WTC11 (cell line): ENCODE results near the gene SMYD3. TPM values are rescaled to one million over a fixed set of nuclear protein-coding genes. Genes with fewer than 3 reads are reported as not detected.

Source experiments
- ATAC-seq: fragments of 200-7000 bp; cut with Tn5 transposase; 2 replicates; pipeline ENCODE4 v1.10.0; 2021; ENCODE audit warnings: mild to moderate bottlenecking, moderate library complexity
- CTCF ChIA-PET: fragments of 300-600 bp; sonication (Branson Sonifier 250); formaldehyde crosslinking; loops from one replicate; lab custom pipeline; 2021; ENCODE audit warnings: antibody characterized with exemption; lab: Charles Lee
- POLR2A ChIA-PET: fragments of 350-600 bp; sonication (Branson Sonifier 250); formaldehyde crosslinking; loops from one replicate; lab custom pipeline; 2021; ENCODE audit warnings: antibody characterized with exemption; lab: Charles Lee
- DNase-seq: peaks from one replicate; pipeline ENCODE4 v3.0.0; 2021; ENCODE audit warnings: low spot score
- H3K27ac Mint-ChIP-seq: 2 replicates; pipeline ENCODE4 v1.8.0; 2021; ENCODE audit warnings: mixed read lengths
- H3K27me3 Mint-ChIP-seq: 2 replicates; pipeline ENCODE4 v1.8.0; 2021; ENCODE audit warnings: low read depth, mild to moderate bottlenecking, moderate library complexity, mixed read lengths
- H3K36me3 Mint-ChIP-seq: 2 replicates; pipeline ENCODE4 v1.8.0; 2021; ENCODE audit warnings: mixed read lengths
- H3K4me1 Mint-ChIP-seq: 2 replicates; pipeline ENCODE4 v1.8.0; 2022; ENCODE audit warnings: mixed read lengths
- H3K4me3 Mint-ChIP-seq: 2 replicates; pipeline ENCODE4 v1.8.0; 2021; ENCODE audit warnings: mild to moderate bottlenecking, moderate library complexity, mixed read lengths
- H3K9me3 Mint-ChIP-seq: 2 replicates; pipeline ENCODE4 v1.8.0; 2021; ENCODE audit warnings: mixed read lengths
- CBFB ChIP-seq: sonication (generic); formaldehyde crosslinking; IDR thresholded peaks from 2 replicates; pipeline ENCODE4 v1.8.1; 2022; ENCODE audit warnings: mild to moderate bottlenecking, low read depth, missing genetic modification reagents
- ELF4 ChIP-seq: sonication (generic); formaldehyde crosslinking; IDR thresholded peaks from 2 replicates; pipeline ENCODE4 v1.8.1; 2022; ENCODE audit warnings: low read depth, mild to moderate bottlenecking, moderate library complexity, missing genetic modification reagents
- NFYB ChIP-seq: sonication (generic); formaldehyde crosslinking; conservative IDR thresholded peaks from 2 replicates; pipeline ENCODE4 v1.8.0; 2022; ENCODE audit warnings: low read depth, missing genetic modification reagents
- OVOL2 ChIP-seq: fragments of 250-450 bp; sonication (Bioruptor Pico); IDR thresholded peaks from 2 replicates; pipeline ENCODE4 v1.9.0; 2021; ENCODE audit warnings: mild to moderate bottlenecking, borderline replicate concordance
- SMAD3 ChIP-seq: sonication (generic); formaldehyde crosslinking; IDR thresholded peaks from 2 replicates; pipeline ENCODE4 v1.8.0; 2022; ENCODE audit warnings: missing genetic modification reagents, mild to moderate bottlenecking, borderline replicate concordance
- SOX15 ChIP-seq: fragments of 250-450 bp; sonication (Bioruptor Pico); IDR thresholded peaks from 2 replicates; pipeline ENCODE4 v1.9.0; 2021; ENCODE audit warnings: mild to moderate bottlenecking
- ZNF317 ChIP-seq: sonication (generic); formaldehyde crosslinking; IDR thresholded peaks from 2 replicates; pipeline ENCODE4 v1.8.1; 2023; ENCODE audit warnings: low read depth, mild to moderate bottlenecking, moderate library complexity, missing genetic modification reagents, borderline replicate concordance
- ZNF416 ChIP-seq: fragments of 250-450 bp; sonication (Bioruptor Pico); IDR thresholded peaks from 2 replicates; pipeline ENCODE4 v1.9.0; 2021; ENCODE audit warnings: mild to moderate bottlenecking, inconsistent platforms
- total RNA-seq: library from RNA; stranded (reverse); gene quantifications from 3 replicates; pipeline ENCODE4 v1.2.3, GENCODE V29; 2021
- TF ChIP-seq, protein P1 (sequence below): fragments of 250-450 bp; sonication (Bioruptor Pico); IDR thresholded peaks from 2 replicates; pipeline ENCODE4 v1.8.0; 2021; ENCODE audit warnings: mild to moderate bottlenecking
- TF ChIP-seq, protein P2 (sequence below): fragments of 250-450 bp; sonication (Bioruptor Pico); IDR thresholded peaks from 2 replicates; pipeline ENCODE4 v1.9.0; 2021; ENCODE audit warnings: mild to moderate bottlenecking
- TF ChIP-seq, protein P3 (sequence below): sonication (generic); formaldehyde crosslinking; IDR thresholded peaks from 2 replicates; pipeline ENCODE4 v1.8.1; 2023; ENCODE audit warnings: mild to moderate bottlenecking, missing genetic modification reagents, moderate library complexity
- TF ChIP-seq, protein P4 (sequence below): fragments of 250-450 bp; sonication (Bioruptor Pico); IDR thresholded peaks from 2 replicates; pipeline ENCODE4 v1.9.0; 2021; ENCODE audit warnings: mild to moderate bottlenecking
- TF ChIP-seq, protein P5 (sequence below): fragments of 250-450 bp; sonication (Bioruptor Pico); IDR thresholded peaks from 2 replicates; pipeline ENCODE4 v1.9.0; 2021; ENCODE audit warnings: moderate library complexity, mild to moderate bottlenecking, inconsistent platforms, borderline replicate concordance
- TF ChIP-seq, protein P6 (sequence below): sonication (generic); formaldehyde crosslinking; IDR thresholded peaks from 2 replicates; pipeline ENCODE4 v1.8.1; 2023; ENCODE audit warnings: mild to moderate bottlenecking, missing genetic modification reagents, moderate library complexity

SMYD3 gene
- total RNA-seq, 1 experiment from 2014 or later, result 21.4 TPM

DNA sequence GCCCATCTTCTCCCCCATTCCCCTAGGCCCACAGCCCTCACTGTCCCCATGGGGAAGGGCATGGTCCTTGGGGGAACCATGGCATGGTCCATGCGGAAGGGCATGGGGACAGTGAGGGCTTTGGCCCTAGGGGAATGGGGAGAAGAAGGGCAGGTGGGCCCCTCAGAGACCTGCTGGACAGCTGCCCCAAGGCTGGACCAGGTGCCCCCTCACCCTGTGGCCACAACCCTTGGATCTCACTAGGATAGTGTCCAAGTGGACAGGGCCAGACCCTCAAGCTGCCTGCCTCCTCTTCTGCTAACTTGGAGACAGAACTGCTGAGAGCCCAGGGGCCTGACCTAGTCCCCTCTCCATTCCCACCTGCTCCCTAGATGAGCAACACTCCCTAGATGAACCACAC, 12.4 kb upstream of the SMYD3 start (continued):
- TF ChIP-seq ZNF416, result no peak
- TF ChIP-seq, protein P1, sequence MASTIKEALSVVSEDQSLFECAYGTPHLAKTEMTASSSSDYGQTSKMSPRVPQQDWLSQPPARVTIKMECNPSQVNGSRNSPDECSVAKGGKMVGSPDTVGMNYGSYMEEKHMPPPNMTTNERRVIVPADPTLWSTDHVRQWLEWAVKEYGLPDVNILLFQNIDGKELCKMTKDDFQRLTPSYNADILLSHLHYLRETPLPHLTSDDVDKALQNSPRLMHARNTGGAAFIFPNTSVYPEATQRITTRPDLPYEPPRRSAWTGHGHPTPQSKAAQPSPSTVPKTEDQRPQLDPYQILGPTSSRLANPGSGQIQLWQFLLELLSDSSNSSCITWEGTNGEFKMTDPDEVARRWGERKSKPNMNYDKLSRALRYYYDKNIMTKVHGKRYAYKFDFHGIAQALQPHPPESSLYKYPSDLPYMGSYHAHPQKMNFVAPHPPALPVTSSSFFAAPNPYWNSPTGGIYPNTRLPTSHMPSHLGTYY (CRISPR knock-in tag), result no peak

DNA sequence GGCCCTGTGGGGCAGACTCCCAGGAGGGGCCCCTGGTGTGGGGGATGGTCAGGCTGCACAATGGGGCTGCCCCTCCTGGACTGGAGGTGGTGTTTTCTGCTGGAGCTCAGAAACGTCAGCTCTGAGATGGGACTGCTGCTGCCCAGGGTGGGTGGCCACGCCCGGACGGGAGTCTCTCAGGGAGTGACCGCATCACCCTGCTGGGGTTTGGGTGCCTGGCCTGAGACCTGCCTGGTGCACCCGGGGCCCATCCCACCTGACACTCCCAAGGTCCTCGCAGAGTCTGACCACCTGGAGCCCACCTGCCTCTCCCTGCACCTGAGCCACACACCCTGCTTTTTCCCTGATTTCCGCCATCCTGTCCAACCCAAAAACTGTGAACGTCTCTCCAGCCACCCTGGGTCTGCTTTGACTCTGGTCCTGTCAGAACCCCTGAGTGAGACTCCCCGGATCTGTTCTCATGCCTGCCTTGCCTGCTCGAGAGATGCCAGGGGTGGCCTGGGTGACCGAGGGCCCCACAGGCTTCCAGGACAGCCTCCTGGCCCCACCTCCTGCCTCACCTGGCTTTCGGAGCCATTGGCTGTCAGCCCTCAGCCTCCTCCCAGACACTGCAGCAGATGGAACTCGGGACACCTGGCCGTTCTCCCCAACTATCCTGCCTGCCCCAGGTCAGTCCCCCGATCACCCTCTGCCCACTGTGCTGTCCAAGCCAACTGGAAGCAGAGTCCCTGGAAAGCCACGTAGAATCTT, 11.6 kb upstream of the SMYD3 start:
- Mint-ChIP-seq H3K4me1 (no peaks in the 10 kb centered on the region), H3K27ac (no peak overlapping the region), H3K9me3 (peaks cover 54% of the 10 kb centered on the region), H3K27me3 (peaks cover 3% of the 10 kb centered on the region), H3K36me3 (peaks cover 13% of the 10 kb centered on the region), H3K4me3 (no peak overlapping the region)
- no peak for DNase-seq
- TF ChIP-seq OVOL2 (CRISPR knock-in tag) (no peak), CBFB (CRISPR knock-in tag) (no peak), ZNF317 (CRISPR knock-in tag) (no peak)
- TF ChIP-seq, protein P2, sequence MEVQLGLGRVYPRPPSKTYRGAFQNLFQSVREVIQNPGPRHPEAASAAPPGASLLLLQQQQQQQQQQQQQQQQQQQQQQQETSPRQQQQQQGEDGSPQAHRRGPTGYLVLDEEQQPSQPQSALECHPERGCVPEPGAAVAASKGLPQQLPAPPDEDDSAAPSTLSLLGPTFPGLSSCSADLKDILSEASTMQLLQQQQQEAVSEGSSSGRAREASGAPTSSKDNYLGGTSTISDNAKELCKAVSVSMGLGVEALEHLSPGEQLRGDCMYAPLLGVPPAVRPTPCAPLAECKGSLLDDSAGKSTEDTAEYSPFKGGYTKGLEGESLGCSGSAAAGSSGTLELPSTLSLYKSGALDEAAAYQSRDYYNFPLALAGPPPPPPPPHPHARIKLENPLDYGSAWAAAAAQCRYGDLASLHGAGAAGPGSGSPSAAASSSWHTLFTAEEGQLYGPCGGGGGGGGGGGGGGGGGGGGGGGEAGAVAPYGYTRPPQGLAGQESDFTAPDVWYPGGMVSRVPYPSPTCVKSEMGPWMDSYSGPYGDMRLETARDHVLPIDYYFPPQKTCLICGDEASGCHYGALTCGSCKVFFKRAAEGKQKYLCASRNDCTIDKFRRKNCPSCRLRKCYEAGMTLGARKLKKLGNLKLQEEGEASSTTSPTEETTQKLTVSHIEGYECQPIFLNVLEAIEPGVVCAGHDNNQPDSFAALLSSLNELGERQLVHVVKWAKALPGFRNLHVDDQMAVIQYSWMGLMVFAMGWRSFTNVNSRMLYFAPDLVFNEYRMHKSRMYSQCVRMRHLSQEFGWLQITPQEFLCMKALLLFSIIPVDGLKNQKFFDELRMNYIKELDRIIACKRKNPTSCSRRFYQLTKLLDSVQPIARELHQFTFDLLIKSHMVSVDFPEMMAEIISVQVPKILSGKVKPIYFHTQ (CRISPR knock-in tag), result no peak
- TF ChIP-seq, protein P3, sequence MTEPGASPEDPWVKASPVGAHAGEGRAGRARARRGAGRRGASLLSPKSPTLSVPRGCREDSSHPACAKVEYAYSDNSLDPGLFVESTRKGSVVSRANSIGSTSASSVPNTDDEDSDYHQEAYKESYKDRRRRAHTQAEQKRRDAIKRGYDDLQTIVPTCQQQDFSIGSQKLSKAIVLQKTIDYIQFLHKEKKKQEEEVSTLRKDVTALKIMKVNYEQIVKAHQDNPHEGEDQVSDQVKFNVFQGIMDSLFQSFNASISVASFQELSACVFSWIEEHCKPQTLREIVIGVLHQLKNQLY, result no peak
- TF ChIP-seq, protein P4, sequence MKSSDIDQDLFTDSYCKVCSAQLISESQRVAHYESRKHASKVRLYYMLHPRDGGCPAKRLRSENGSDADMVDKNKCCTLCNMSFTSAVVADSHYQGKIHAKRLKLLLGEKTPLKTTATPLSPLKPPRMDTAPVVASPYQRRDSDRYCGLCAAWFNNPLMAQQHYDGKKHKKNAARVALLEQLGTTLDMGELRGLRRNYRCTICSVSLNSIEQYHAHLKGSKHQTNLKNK (CRISPR knock-in tag), result no peak
- ATAC-seq, result no peak
- CTCF ChIA-PET, result interaction anchor here (0.6 kb wide), 1 partner anchor 804 kb away, joined by 3 read pairs; no protein-coding TSS in a partner anchor
- POLR2A ChIA-PET, result no interaction called here

DNA sequence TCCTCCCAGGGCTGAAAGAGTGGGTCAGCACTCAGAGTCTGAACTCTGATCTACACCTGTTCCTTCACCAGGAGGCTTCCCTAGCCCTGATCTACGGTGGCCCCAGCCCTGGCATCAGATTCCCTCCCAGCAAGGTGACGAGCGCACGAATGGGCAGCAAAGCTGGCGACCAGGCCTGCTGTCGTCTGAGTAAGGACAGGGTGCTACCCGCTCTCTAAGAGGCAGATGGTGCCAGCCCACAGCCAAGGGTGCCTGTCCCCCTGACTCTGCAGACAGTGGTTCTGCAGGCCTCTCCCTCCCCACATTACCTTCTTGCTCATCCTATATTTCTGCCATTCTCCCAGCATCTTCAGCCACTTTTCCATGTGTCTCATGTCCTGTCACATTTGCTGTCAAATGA, 10.3 kb upstream of the SMYD3 start:
- no peak overlapping the region for H3K4me3 Mint-ChIP-seq
- TF ChIP-seq ELF4 (CRISPR knock-in tag) (no peak), ZNF317 (CRISPR knock-in tag) (no peak), SMAD3 (CRISPR knock-in tag) (no peak), CBFB (CRISPR knock-in tag) (no peak), SOX15 (CRISPR knock-in tag) (no peak), NFYB (CRISPR knock-in tag) (no peak)
- TF ChIP-seq, protein P5, sequence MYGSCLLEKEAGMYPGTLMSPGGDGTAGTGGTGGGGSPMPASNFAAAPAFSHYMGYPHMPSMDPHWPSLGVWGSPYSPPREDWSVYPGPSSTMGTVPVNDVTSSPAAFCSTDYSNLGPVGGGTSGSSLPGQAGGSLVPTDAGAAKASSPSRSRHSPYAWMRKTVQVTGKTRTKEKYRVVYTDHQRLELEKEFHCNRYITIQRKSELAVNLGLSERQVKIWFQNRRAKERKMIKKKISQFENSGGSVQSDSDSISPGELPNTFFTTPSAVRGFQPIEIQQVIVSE (CRISPR knock-in tag), result no peak
- TF ChIP-seq, protein P6, sequence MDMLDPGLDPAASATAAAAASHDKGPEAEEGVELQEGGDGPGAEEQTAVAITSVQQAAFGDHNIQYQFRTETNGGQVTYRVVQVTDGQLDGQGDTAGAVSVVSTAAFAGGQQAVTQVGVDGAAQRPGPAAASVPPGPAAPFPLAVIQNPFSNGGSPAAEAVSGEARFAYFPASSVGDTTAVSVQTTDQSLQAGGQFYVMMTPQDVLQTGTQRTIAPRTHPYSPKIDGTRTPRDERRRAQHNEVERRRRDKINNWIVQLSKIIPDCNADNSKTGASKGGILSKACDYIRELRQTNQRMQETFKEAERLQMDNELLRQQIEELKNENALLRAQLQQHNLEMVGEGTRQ (CRISPR knock-in tag), result no peak
- TF ChIP-seq, all 79 proteins: peak for 0
- DNase-seq, result no peak
- ChIA-PET POLR2A (no interaction called here), CTCF (no interaction called here)
- H3K27ac Mint-ChIP-seq, result no peak overlapping the region
- no peaks in the 10 kb centered on the region for H3K4me1 Mint-ChIP-seq
- peaks cover 13% of the 10 kb centered on the region for H3K36me3 Mint-ChIP-seq
- H3K9me3 Mint-ChIP-seq, result peaks cover 53% of the 10 kb centered on the region
- no peak for ATAC-seq
- peaks cover 5% of the 10 kb centered on the region for H3K27me3 Mint-ChIP-seq
